ENCODE measurements around the gene SUMO4. TPM values are rescaled to one million over a fixed set of nuclear protein-coding genes. Genes with fewer than 3 reads are reported as not detected.

SUMO4 gene
- total RNA-seq (2022) (1.7 and 2.4 TPM in 2 replicates), Bru-seq, nascent RNA (percentile 92 among the genes with signal in this experiment), BruChase-seq, experiment 1, labeled RNA remaining after a 2-hour chase (percentile 65 among the genes with signal in this experiment), BruChase-seq, experiment 2, labeled RNA remaining after a 6-hour chase (percentile 62 among the genes with signal in this experiment)
- long read RNA-seq: 0 reads

- ChIA-PET POLR2A (no interaction called here), CTCF (no interaction called here)
- no peaks in the 10 kb centered on the region for H3K9me3 ChIP-seq
- H3K27ac Mint-ChIP-seq (ENCODE audit: unreplicated experiment): no peak within 1 kb of the TSS
- H3K4me3 Mint-ChIP-seq (ENCODE audit: unreplicated experiment): no peak within 1 kb of the TSS
- H3K4me3 ChIP-seq (ENCODE audit: low read depth, low read length): no peak within 1 kb of the TSS
- peaks cover 68% of the 10 kb centered on the region for H3K36me3 Mint-ChIP-seq (ENCODE audit: insufficient read depth, unreplicated experiment)
- no peaks in the 10 kb centered on the region for H3K9me3 Mint-ChIP-seq (ENCODE audit: unreplicated experiment)
- peaks cover 3% of the 10 kb centered on the region; the same call in 1 of the 2 replicates for H3K36me3 ChIP-seq (ENCODE audit: control insufficient read depth, insufficient read depth, low read length)
- no TSS peak for BruUV-seq (replicated peaks)
- H3K4me1 Mint-ChIP-seq (ENCODE audit: low read depth, unreplicated experiment): no peaks in the 10 kb centered on the region
- no peak for DNase-seq
- no peaks in the 10 kb centered on the region for H3K27me3 Mint-ChIP-seq (ENCODE audit: insufficient read depth, unreplicated experiment)
- TF ChIP-seq CTCF (IDR thresholded peaks at IDR 0.05; ENCODE audit: insufficient read depth in 1 of 2, low read depth in 1 of 2, low read length in 1 of 2, severe bottlenecking in 1 of 2, unreplicated experiment in 1 of 2): no peak
- intact Hi-C loops (cut with micrococcal nuclease; ENCODE audit: unreplicated experiment): no loop called here
- no peaks in the 10 kb centered on the region for H3K27me3 ChIP-seq (replicated peaks; ENCODE audit: control insufficient read depth, insufficient read depth, low read length)
- no peaks in the 10 kb centered on the region for H3K4me1 ChIP-seq
Observed at GRCh38 chr6:149400050-149400449, at the start of gene SUMO4. SUMO4 (plus strand) TSS chr6:149400262; CDS start chr6:149400392, 130 bp downstream.

- Histone ChIP-seq H3K4me3 (ENCODE audit: low read depth, low read length) (no peak overlapping the region), H3K36me3 (ENCODE audit: control insufficient read depth, insufficient read depth, low read length) (no peaks in the 10 kb centered on the region), H3K9me3 (no peaks in the 10 kb centered on the region), H3K27me3 (replicated peaks; ENCODE audit: control insufficient read depth, insufficient read depth, low read length) (no peaks in the 10 kb centered on the region), H3K4me1 (no peaks in the 10 kb centered on the region)
- Mint-ChIP-seq H3K9me3 (ENCODE audit: unreplicated experiment) (no peaks in the 10 kb centered on the region), H3K36me3 (ENCODE audit: insufficient read depth, unreplicated experiment) (no peaks in the 10 kb centered on the region), H3K27ac (ENCODE audit: unreplicated experiment) (no peak overlapping the region), H3K4me1 (ENCODE audit: low read depth, unreplicated experiment) (peaks cover 14% of the 10 kb centered on the region), H3K27me3 (ENCODE audit: insufficient read depth, unreplicated experiment) (no peaks in the 10 kb centered on the region), H3K4me3 (ENCODE audit: unreplicated experiment) (no peak overlapping the region)
- TF ChIP-seq CTCF (IDR thresholded peaks at IDR 0.05; ENCODE audit: insufficient read depth in 1 of 2, low read depth in 1 of 2, low read length in 1 of 2, severe bottlenecking in 1 of 2, unreplicated experiment in 1 of 2): no peak
- ChIA-PET POLR2A (no interaction called here), CTCF (no interaction called here)
- no TSS peak for BruUV-seq (replicated peaks)
- intact Hi-C loops (cut with micrococcal nuclease; ENCODE audit: unreplicated experiment): no loop called here
- DNase-seq: no peak
Observed at GRCh38 chr6:149354009-149354408, 46.1 kb upstream of the SUMO4 start.

GRCh38 chr6:149356081-149356750, 43.8 kb upstream of the SUMO4 start:
- intact Hi-C loops (cut with micrococcal nuclease; ENCODE audit: unreplicated experiment): no loop called here
- Histone ChIP-seq H3K36me3 (ENCODE audit: control insufficient read depth, insufficient read depth, low read length) (no peaks in the 10 kb centered on the region), H3K9me3 (no peaks in the 10 kb centered on the region), H3K27me3 (replicated peaks; ENCODE audit: control insufficient read depth, insufficient read depth, low read length) (no peaks in the 10 kb centered on the region), H3K4me1 (no peaks in the 10 kb centered on the region), H3K4me3 (ENCODE audit: low read depth, low read length) (no peak overlapping the region)
- Mint-ChIP-seq H3K27me3 (ENCODE audit: insufficient read depth, unreplicated experiment) (no peaks in the 10 kb centered on the region), H3K27ac (ENCODE audit: unreplicated experiment) (no peak overlapping the region), H3K36me3 (ENCODE audit: insufficient read depth, unreplicated experiment) (peaks cover 10% of the 10 kb centered on the region), H3K4me3 (ENCODE audit: unreplicated experiment) (no peak overlapping the region), H3K9me3 (ENCODE audit: unreplicated experiment) (no peaks in the 10 kb centered on the region), H3K4me1 (ENCODE audit: low read depth, unreplicated experiment) (peaks cover 14% of the 10 kb centered on the region)
- no peak for DNase-seq
- no peak for TF ChIP-seq CTCF (IDR thresholded peaks at IDR 0.05; ENCODE audit: insufficient read depth in 1 of 2, low read depth in 1 of 2, low read length in 1 of 2, severe bottlenecking in 1 of 2, unreplicated experiment in 1 of 2)
- ChIA-PET POLR2A (no interaction called here), CTCF (no interaction called here)
- no TSS peak for BruUV-seq (replicated peaks)

Measured in Caco-2 (cell line).